ENCODE results near the gene RNU5D-1. TPM values are rescaled to one million over a fixed set of nuclear protein-coding genes. Genes with fewer than 3 reads are reported as not detected.
"Not testable (repeated sequence)": the region's sequence is repeated elsewhere in the genome, so short reads cannot be mapped to it uniquely, and the experiment has no call there.

The RNU5D-1 gene
- total RNA-seq, 1 donor from 2014 or later = not detected

DNA sequence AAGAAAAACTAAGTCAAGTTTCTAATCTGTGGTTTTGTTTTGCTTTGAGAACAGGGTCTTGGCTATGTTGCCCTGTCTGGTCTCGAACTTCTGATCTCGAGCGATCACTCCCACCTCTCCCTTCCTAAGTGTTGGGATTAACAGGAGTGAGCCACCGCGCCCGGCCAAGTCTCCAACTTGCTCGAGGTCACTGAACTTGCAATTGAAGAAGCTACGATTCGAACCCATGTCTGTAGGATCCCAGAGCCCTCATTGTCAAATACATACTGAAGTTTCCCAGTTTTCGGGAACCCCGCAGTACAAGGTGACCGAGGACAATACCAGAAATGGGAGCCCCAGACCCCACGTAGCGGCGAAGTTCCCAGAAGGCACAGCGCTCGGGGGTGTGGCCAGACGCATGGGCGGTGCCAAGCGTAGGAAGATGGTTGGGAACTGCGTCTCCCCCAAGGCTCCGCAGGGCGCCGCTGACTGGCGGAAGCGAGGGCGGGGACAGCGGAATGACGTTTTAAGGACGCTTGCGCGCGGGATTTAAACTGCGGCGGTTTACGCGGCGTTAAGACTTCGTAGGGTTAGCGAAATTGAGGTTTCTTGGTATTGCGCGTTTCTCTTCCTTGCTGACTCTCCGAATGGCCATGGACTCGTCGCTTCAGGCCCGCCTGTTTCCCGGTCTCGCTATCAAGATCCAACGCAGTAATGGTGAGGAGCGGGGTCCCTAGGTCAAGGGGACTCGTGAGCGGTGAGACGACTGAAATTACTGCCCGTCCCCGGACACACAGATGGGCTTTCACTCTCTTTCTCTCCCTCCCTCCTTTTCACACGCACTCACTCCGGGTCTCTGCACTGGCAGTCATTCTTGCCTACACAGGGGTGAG lies 8.6 kb upstream of the RNU5D-1 start, which contains the start of gene KIF2C:
Gene KIF2C (plus strand): TSS at position 531 of the 872 bp plus-strand sequence. CDS start 96 bp downstream, at position 627.
- peak; percentile 92 for DNase-seq (ENCODE audit: low read depth, low spot score)
- Mint-ChIP-seq H3K9me3 (no peaks in the 10 kb centered on the region), H3K4me1 (peaks cover 33% of the 10 kb centered on the region), H3K27ac (ENCODE audit: unreplicated experiment) (peak within 1 kb of the TSS; percentile 99), H3K36me3 (ENCODE audit: low read depth) (peaks cover 8% of the 10 kb centered on the region), H3K4me3 (peak within 1 kb of the TSS; percentile 98), H3K27me3 (ENCODE audit: low read depth) (no peaks in the 10 kb centered on the region)
- TF ChIP-seq, protein P1, sequence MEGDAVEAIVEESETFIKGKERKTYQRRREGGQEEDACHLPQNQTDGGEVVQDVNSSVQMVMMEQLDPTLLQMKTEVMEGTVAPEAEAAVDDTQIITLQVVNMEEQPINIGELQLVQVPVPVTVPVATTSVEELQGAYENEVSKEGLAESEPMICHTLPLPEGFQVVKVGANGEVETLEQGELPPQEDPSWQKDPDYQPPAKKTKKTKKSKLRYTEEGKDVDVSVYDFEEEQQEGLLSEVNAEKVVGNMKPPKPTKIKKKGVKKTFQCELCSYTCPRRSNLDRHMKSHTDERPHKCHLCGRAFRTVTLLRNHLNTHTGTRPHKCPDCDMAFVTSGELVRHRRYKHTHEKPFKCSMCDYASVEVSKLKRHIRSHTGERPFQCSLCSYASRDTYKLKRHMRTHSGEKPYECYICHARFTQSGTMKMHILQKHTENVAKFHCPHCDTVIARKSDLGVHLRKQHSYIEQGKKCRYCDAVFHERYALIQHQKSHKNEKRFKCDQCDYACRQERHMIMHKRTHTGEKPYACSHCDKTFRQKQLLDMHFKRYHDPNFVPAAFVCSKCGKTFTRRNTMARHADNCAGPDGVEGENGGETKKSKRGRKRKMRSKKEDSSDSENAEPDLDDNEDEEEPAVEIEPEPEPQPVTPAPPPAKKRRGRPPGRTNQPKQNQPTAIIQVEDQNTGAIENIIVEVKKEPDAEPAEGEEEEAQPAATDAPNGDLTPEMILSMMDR (conservative IDR thresholded peaks at IDR 0.05) = no peak

DNA sequence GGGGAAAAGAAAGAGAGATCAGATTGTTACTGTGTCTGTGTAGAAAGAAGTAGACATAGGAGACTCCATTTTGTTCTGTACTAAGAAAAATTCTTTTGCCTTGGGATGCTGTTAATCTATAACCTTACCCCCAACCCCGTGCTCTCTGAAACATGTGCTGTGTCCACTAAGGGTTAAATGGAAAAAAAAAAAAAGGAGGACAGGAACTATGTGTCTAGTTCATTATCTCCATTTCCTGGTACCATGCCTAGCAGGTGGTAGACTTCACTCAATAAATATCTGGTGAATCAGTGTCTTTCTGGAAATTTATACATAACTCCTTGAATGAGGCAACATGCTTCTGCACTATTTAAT lies 8.0 kb upstream of the RNU5D-1 start:
- H3K4me1 Mint-ChIP-seq = peaks cover 29% of the 10 kb centered on the region
- not testable (repeated sequence) for H3K9me3 Mint-ChIP-seq; H3K27ac Mint-ChIP-seq (ENCODE audit: unreplicated experiment); H3K36me3 Mint-ChIP-seq (ENCODE audit: low read depth); H3K27me3 Mint-ChIP-seq (ENCODE audit: low read depth); DNase-seq (ENCODE audit: low read depth, low spot score)
- peak overlapping the region; percentile 98 for H3K4me3 Mint-ChIP-seq

DNA sequence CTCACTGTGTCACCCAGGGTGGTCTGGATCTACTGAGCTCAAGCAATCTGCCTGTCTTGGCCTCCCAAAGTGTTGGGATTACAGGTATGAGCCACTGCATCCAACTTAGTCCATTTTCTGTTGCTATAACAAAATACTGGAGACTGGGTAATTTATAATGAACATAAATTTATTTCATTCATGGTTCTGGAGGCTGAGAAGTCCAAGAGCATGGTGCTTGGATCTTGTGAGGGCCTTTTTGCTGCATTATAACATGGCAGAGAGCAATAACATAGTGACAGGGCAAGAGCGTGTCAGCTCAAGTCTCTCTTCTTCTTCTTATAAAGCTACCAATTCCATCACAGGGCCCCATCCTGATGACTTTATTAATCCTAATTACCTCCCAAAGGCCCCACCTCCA lies 5.0 kb upstream of the RNU5D-1 start:
- no peak for DNase-seq (ENCODE audit: low read depth, low spot score)
- H3K4me3 Mint-ChIP-seq = peak overlapping the region; percentile 16
- H3K4me1 Mint-ChIP-seq = peaks cover 28% of the 10 kb centered on the region
- no peaks in the 10 kb centered on the region for H3K9me3 Mint-ChIP-seq
- TF ChIP-seq, protein P1 (conservative IDR thresholded peaks at IDR 0.05) = no peak
- H3K27me3 Mint-ChIP-seq (ENCODE audit: low read depth) = peaks cover 1% of the 10 kb centered on the region
- H3K36me3 Mint-ChIP-seq (ENCODE audit: low read depth) = no peaks in the 10 kb centered on the region
- no peak overlapping the region for H3K27ac Mint-ChIP-seq (ENCODE audit: unreplicated experiment)

DNA sequence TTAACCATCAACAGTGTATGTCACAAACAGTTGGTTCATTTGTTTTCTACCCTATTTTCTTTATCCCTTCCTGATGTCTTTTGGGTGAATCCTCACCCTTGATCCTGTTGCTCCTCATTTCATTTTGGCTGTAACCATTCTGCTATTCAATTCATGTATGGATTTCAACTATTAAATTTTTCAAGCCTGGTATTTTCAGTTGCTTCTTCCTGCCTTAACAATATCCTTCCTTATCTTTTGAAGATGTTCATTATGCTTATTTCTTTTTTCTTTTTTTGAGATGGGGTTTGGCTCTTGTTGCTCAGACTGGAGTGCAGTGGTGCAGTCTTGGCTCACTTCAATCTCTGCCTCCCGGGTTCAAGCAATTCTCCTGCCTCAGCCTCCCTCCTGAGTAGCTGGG lies 2.8 kb upstream of the RNU5D-1 start:
- Mint-ChIP-seq H3K4me1 (peaks cover 17% of the 10 kb centered on the region), H3K27me3 (ENCODE audit: low read depth) (peaks cover 5% of the 10 kb centered on the region), H3K4me3 (no peak overlapping the region), H3K36me3 (ENCODE audit: low read depth) (no peaks in the 10 kb centered on the region), H3K27ac (ENCODE audit: unreplicated experiment) (no peak overlapping the region), H3K9me3 (no peaks in the 10 kb centered on the region)
- DNase-seq (ENCODE audit: low read depth, low spot score) = no peak
- TF ChIP-seq, protein P1 (conservative IDR thresholded peaks at IDR 0.05) = no peak

DNA sequence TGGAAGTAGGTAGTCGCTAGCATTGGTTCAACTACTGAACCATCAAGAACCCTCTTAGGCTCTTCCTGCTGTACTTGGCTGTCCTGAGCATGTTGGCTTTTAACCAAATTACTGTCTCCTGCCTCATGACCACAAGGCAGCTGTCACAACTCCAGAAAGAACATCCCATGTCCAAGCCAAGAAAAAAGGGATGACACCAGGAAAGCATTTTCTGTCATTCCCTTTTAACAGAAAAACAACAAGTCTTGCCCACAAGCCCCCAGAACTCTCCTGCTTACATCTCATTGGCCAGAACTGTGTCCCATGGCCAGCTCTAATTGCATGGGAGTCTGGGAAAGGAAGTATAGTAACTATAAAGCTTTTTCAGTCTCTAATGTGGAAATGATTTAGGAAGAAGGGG lies 2.4 kb upstream of the RNU5D-1 start:
- TF ChIP-seq, protein P1 (conservative IDR thresholded peaks at IDR 0.05) = no peak
- H3K4me3 Mint-ChIP-seq = no peak overlapping the region
- no peak for DNase-seq (ENCODE audit: low read depth, low spot score)
- peaks cover 5% of the 10 kb centered on the region for H3K27me3 Mint-ChIP-seq (ENCODE audit: low read depth)
- no peaks in the 10 kb centered on the region for H3K9me3 Mint-ChIP-seq
- H3K27ac Mint-ChIP-seq (ENCODE audit: unreplicated experiment) = no peak overlapping the region
- no peaks in the 10 kb centered on the region for H3K36me3 Mint-ChIP-seq (ENCODE audit: low read depth)
- peaks cover 17% of the 10 kb centered on the region for H3K4me1 Mint-ChIP-seq
